HG03108 (cell line): ENCODE data around the gene MYO18B.

ENCODE experiments used
- ATAC-seq: cut with Tn5 transposase; IDR thresholded peaks from one replicate; pipeline ENCODE4 v1.9.1; 2021; ENCODE audit warnings: moderate library complexity; ENCODE audit not compliant: unreplicated experiment

The MYO18B gene

DNA sequence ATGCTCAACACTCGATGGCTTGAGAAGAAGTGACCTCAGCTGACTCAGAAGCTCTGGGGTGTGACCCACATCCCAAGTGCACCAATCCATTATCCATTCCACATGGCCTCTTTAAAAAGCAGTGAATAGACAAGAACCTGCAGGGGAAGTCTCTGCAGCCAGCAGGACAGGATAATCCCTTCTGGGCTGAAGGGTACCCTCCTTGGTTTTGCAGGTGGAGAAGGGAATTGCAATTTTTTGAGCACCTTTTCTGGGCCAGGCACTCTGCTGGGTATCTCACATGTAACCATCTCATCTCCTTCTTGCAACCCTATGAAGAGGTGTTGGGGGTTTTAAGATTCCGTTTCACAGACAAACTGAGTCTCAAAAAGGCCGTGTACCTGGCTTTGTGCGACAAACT, 76.6 kb downstream of the MYO18B start:
- ATAC-seq, result no peak

GRCh38 chr22:25822344-25822743, 80.4 kb downstream of the MYO18B start:
- ATAC-seq, result no peak

GRCh38 chr22:25823276-25823675, 81.3 kb downstream of the MYO18B start:
- ATAC-seq, result no peak

DNA sequence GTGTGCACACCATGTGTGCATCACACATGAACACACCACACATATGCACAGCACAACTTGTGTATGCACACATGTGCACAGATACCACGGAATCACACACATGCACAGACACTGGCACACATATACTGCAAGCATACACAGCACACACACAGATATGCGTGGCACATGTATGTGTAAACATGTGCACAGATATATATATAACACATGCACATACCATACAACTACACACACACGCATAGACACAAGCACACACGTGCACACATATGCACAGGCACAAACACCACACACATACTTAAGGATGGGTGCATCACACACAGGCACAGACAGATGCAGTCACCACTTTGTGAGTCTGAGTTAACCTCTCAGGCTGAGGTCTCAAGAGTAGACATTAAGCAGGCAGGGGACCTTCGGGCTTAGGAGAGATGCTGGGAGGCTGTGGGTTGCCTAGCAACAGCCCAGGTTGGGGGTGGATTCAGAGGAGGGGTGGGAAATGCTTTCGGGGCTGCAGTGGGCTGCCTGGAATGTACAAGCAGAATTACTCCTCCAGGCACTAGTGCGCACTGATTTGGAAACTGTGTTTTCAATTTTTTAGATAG, 82.9 kb downstream of the MYO18B start:
- ATAC-seq, result no peak

DNA sequence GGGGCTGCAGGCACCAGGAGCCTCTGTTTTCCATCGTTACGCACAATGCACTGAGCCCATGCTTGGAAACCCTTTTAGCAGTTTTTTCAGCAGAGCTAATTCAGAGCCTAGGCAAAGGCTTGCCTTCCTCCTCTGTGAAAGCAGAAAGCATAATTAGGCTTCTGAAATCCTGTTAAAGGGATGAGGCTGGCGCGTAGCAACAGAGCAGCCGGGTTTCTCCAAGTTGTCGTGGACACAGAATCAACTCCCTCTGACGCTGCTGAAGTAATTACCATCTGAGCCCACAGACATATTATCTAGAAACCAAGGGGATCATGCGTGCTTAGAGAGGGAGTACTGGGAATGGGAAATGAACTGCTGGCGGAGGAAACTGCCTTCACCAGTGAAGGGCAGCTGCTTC, 85.4 kb downstream of the MYO18B start:
- no peak for ATAC-seq

- no peak for ATAC-seq
Observed at GRCh38 chr22:25828422-25828821, 86.4 kb downstream of the MYO18B start.

DNA sequence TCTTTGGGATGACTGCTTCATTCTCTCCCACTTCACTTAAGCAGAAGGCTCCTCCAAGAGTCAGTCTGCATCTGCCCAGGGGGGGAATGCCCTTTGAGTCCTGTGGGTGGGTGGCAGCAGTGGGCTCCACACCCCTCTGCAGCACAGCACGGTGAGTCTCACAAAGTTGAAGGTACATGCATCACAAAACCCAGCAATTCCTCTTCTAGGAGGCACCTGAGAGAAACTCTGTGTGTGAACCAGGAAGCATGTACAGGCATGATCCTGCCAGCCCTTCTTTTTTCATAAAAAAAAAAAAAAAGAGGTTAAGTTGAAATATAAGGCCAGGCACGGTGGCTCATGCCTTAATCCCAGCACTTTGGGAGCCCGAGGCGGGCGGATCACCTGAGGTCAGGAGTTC, 87.2 kb downstream of the MYO18B start:
- no peak for ATAC-seq

GRCh38 chr22:25829808-25830777, 88.1 kb downstream of the MYO18B start:
- no peak for ATAC-seq

DNA sequence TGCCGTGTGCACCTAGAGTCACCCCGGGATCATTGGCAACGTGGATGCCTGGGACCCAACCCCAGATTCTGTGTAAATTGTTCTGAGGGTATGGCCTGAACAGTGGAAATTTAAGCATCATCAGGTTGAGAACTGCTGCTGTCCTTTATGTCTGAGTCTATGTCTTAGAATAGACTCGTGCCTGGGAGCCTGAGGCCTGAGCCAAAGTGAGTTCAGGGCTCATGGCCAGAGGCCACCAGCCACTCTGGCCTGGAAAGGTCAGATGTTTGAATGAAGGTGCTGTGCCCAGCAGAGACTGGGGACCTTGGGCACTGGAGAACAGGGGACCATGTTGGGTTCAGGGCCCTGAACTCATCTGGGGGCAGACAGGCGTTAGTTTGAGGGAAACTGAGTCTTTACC, 91.1 kb downstream of the MYO18B start:
- no peak for ATAC-seq

GRCh38 chr22:25833676-25834075, 91.7 kb downstream of the MYO18B start:
- ATAC-seq, result no peak

GRCh38 chr22:25834490-25834889, 92.5 kb downstream of the MYO18B start:
- no peak for ATAC-seq

- no peak for ATAC-seq
Observed at GRCh38 chr22:25835348-25835747, 93.4 kb downstream of the MYO18B start.

DNA sequence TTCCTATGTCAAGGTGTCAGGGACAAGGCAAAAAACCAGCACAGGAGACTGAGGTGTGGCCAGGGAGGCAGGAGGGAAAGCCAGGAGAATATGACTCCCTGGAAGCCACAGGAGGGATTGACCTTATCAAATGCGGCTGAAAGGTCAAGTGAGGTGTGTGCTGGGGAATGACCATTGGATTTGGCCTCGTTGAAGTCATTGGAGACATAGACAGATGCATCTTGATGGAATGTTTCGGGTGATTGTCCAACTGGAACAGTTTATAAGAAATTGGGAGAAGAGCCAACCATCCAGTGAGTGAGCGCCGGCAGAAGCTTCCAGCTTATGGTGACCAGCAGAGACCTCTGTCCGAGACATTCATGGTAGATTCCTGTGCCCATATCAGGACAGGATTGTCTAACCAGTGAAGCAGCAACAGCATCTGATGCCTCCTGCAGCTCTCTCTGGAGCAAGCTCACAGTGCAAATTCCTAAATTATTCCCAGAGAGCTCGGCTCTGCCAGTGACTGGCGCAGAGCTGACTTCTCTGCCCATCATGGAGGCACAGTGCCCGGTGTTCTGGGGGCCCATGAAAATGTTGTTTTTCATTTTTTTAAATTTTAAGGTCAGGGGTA, 95.4 kb downstream of the MYO18B start:
- ATAC-seq, result no peak

DNA sequence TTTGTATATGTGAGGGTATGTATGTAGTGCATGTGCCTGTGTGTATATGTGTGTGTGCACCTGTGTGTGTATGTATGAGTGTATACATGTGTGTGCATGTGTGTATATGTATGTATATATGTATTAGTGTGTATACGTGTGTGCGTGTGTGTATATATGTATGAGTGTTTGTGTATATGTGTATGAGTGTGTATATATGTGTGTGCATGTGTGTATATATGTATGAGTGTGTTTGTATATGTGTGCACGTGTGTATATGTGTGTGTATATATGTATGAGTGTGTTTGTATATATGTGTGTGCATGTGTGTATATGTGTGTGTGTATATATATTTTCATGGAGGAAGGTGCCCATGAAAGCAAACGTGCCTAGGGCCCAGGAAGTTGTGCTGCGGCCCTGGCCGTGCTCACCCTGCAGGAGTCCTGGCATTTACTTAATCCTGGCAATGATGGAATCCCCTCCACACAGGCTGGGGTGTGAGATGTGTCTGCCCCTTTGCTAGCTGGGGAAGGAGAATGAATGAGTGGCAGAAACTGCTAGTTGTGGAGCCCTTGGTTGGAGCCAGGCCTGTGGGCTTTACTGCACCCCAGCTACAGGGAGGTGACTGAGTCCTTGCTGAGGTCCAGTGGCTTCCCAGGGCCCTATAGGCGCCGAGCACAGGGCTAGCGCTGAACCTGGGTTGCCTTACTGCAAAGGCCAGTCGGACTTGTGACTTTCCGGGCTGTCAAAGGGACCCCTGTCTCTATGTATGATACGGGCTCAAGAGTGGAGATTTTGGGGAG, 97.2 kb downstream of the MYO18B start:
- no peak for ATAC-seq

DNA sequence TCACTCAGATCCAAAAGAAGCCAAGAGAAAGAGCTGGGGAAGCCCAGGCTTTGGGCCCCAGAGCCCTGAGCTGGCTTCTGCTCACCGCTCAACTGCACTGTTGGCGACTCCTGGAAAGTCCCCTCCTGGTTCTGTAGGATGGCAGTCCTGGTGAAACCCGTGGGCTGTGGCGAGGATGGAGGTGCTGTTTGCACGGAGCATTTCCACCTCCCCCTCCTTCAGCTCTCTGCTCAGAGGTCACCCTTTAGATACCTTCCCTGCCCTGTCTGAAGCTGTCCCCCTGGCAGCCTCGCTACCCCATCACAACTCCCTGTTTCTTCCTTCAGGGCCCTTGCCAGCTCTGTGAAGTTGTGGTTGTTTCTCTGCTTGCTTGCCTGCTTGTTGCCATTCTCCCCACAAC, 97.8 kb downstream of the MYO18B start:
- ATAC-seq, result no peak

GRCh38 chr22:25840167-25840566, 98.2 kb downstream of the MYO18B start:
- no peak for ATAC-seq

- no peak for ATAC-seq
Observed at GRCh38 chr22:25840891-25841290, 98.9 kb downstream of the MYO18B start.

DNA sequence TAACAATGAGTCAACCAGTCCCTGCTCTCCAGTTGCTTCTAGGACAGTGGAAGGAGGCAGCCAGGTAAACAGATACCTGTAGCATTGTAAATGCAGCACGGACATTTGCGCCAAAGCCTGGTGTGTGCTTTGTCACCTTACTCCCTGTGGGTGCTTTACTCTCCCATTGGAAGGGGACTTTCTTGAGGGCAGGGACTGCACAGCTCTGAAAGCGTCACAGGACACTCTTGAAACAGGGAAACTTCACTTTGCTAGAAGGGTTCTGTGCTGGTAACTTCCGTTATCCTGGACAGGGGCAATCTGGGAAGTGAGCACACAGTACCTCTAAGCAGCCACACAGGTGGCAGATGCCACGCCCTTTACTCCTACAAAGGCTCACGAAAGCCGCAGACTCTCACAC, 99.8 kb downstream of the MYO18B start:
- no peak for ATAC-seq

- ATAC-seq, result no peak
Observed at GRCh38 chr22:25843660-25844405, 101.8 kb downstream of the MYO18B start.

DNA sequence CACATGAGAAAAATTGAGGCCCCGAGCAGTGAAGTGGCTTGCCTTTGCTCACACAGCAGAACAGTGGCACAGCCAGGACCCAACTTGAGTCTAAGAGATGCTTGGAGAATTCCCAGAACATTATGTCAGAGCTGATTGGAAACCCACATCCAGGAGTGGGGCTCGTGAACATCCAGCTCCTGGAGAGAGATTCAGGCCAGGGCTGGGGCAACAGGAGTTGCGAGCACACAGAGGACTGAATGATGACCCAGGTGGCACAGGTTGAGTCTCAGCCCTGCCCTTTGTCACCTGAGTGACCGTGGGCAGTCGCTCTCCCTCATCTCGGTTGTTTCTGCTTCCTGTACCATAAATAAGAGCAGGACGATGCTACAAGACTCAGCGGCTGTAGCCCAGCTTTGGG, 102.6 kb downstream of the MYO18B start:
- no peak for ATAC-seq
